PC-9 (cell line): ENCODE results near the gene PHB1.

Experiments used
- CTCF ChIP-seq: fragments of 200-600 bp; sonication (generic); conservative IDR thresholded peaks from 2 replicates; pipeline ENCODE4 v1.6.1; 2017; ENCODE audit warnings: mixed run types, antibody characterized with exemption, mild to moderate bottlenecking, moderate library complexity
- EZH2 ChIP-seq: fragments of 200-600 bp; sonication (generic); IDR thresholded peaks from 2 replicates; pipeline ENCODE4 v1.8.0; 2017; ENCODE audit warnings: antibody characterized with exemption, low read depth

GRCh38 chr17:49435671-49436029 is 21.0 kb upstream of the PHB1 start:
- TF ChIP-seq CTCF (no peak), EZH2 (no peak)
